ENCODE results near the gene ALG13.
"Not testable (repeated sequence)": the region's sequence is repeated elsewhere in the genome, so short reads cannot be mapped to it uniquely, and the experiment has no call there.

The ALG13 gene

DNA sequence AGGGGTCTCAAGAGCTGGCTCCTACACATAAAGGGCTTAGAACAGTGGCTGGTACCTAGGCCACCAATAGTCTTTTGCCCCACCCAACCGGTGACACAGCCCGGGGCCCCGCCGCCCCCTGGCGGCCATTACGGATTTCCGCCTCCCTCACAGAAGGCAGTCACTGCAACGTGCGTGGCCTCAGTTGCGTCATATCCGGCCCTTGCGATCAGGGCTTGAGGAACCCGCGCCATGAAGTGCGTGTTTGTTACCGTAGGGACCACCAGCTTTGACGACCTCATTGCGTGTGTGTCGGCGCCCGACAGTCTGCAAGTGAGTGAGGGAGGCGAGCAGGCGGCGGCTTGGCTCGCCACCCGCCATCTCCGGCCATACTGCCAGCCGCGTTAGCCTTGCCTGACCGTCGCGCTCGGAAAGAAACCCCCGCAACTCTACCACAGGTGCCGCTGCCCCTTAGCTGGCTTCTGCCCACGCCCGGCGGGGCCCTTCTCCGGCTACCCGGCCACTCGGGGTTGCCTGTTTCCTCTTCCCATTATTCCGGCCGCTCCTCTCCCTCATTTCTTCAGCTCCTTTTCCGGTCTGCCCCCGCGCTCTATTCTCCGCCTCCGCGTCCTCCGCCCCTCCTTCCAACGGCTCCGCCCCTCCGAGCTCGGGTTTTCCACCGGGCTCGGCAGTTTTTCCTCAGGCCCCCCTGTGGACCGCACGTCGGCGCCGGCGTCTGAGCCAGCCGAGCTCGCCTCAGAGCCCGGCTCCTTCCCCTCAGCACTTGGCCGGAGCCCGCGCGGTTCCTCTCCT, at the start of gene ALG13:
ALG13 (plus strand) TSS at position 183 of the 792 bp plus-strand sequence; CDS start at position 232, 49 bp downstream.
- FAIRE-seq: peak; percentile 83

DNA sequence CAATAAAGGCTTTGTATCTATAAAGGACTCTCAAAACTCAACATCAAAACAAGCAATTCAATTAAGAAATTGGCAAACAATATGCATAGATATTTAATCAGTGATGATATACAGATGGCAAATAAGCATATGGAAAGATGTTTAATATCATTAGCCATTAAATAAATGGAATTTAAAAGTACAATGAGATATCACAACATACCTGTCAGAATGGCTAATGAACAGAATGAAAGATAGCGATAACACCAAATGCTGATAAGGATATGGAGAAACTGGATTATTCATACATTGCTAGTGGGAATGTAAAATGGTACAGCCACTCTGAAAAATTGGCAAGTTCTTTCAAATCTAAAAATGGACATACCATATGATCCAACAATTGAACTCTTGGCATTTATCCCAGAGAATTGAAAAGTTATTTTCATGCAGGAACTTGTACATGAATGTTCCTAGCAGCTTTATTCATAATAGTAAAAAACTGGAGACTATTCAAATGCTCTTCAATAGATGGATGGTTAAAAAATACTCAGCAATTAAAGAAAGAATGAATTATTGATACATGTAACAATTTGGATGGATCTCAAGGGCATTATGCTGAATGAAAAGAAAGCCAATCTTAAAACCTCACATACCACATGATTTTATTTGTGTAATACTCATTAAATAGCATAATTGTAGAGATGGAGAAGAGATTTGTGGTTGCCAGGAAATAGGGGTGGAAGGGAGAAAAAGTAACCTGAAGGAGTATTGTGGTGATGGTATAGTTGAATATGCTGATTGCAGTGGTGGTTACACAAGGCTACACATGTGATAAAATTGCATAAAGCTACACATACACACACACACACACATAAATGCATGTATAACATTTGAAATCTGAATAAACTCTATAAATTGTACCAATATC, 45.9 kb upstream of the ALG13 start:
- no peak for FAIRE-seq

DNA sequence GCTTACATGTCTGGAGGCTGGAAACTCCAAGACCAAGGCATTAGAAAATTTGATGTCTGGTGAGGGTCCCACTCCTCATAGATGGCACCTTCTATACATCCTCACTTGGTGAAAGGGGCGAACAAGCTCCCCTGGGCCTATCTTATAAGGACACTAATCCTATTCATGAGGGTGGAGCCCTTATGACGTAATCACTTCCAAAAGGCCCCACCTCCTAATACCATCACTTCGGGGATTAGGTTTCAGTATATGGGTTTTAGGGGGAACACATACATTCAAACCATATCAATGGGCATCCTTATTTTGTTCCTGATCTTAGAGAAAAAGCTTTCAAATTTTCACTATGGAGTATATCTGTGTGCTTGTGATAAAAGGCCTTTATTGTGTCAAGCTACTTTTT, 39.0 kb upstream of the ALG13 start:
- FAIRE-seq: no peak

DNA sequence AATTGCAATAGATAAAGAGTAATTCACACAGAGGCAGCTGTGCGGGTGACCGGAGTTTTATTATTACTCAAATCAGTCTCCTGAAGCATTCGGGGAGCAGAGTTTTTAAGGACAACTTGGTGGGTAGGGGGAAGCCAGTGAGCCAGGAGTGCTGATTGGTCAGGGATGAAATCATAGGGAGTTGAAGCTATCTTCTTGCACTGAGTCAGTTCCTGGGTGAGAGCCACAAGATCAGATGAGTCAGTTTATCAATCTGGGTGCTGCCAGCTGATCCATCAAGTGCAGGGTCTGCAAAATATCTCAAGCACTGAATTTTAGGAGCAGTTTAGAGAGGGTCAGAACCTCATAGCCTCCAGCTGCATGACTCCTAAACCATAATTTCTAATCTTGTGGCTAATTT, 35.8 kb upstream of the ALG13 start:
- not testable (repeated sequence) for FAIRE-seq

DNA sequence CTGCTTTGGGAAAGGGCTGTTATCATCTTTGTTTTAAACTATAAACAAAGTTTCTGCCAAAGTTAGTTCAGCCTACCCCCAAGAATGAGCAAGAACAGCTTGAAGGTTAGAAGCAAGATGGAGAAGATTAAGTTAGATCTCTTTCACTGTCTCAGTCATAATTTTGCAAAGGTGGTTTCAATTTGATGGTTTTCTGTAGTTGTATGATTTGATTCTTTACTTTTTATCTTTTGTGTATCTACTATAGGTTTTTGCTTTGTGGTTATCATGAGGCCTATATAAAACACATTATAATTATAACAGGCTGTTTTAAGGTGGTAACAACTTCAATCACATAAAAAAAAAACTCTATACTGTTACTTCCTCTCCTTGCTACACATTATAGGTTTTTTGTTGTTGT, 35.4 kb upstream of the ALG13 start:
- FAIRE-seq: no peak

DNA sequence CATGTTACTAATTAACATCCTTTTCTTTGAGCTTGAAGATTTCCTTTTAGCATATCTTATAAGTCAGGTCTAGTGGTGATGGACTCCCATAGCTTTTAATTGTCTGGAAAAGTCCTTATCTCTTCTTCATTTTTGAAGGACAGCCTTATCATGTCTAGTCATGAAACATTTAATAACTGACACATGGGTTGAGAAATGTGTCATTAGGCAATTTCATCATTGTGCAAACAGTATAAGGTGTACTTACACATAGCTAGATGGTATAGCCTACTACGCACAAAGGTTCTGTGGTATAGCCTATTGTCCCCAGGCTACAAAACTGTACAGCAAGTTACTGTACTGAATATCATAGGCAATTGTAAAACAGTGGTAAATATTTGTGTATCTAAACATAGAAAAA, 34.5 kb upstream of the ALG13 start:
- no peak for FAIRE-seq

DNA sequence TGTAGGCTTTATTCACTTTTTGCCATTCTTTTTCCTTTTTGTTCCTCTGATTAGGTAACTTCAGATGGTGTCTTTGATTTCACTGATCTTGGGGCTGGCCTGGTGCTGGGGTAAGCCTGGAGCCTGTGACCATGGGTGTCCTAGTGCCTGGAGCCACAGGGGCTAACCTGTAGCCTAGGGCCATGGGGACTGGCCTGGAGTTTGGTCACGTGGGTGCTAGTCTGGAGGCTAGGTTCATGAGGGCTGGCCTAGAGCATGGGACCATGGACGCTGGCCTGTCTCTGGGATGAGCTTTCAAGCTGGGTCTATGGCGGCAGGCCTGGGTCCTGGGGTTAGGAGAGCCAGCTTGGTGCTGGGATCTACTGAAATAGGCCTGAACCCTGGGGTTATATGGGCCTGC, 32.2 kb upstream of the ALG13 start:
- FAIRE-seq: no peak

DNA sequence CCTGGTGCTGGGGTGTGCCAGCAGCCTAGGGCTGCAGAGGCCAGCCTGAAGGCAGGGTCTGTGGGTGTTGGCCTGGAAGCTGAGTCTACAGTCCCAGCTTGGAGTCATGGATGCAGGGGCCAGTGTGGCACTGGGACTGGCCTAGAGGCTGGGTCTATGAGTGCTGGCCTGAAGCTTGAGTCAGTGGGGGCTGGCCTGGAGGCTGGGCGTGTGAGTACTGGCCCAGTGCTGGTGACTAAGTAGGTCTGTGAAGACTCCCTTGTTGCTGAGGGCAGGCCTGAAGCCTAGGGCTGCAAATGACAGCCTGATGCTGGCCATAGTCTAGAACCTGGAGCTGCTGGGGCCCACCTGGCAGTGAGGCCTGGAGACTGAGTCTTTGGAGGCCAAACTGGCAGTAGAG, 31.3 kb upstream of the ALG13 start:
- no peak for FAIRE-seq

DNA sequence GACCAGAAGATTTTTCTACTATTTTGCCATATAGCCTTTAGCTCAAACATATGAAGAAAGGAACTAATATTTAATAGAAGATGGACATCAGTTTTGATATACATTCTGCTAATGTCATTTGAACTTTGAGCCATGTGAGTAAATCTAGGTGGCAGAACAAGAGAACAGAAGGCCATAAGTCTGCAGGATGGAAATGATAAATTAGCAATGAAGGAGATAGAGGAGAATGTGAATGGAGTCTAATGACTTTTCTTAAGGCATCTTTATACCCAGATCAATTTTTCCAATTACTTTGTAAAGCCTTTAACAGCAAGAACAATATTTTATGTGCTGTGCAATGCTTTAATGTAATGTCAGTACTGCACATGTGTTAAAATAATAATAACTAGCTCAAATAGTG, 30.1 kb upstream of the ALG13 start:
- no peak for FAIRE-seq

DNA sequence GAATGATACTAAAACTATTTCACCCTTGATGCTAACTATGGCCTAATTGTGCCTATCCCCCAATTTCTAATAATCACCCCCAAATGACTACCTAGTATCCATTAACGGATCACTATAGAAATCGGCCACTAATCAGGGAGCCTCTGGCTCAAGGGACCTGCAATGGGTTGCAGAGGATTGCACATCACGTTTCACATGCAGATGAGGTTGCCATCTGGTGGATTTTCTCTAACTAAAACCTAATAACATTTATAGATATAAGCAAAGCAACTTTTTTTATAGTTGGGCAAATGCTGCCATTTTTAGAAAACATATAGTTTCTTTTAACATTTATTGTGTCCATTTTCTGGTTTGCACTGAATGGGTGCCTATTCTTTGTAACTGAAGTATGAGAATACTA, 28.3 kb upstream of the ALG13 start:
- FAIRE-seq: no peak

DNA sequence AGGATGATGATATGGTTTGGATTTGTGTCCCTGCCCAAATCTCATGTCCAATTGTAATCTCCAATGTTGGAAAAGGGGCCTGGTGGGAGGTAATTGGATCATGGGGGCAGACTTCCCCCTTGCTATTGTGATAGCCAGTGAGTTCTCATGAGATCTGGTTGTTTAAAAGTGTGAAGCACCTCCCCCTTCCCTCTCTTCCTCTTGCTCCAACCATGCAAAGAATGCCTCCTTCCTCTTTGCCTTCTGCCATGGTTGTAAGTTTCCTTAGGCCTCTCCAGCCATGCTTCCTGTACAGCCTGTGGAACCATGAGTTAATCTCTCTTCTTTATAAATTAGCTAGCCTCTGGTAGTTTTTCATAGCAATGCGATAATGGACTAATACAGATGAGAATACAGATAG, 19.7 kb upstream of the ALG13 start:
- no peak for FAIRE-seq

DNA sequence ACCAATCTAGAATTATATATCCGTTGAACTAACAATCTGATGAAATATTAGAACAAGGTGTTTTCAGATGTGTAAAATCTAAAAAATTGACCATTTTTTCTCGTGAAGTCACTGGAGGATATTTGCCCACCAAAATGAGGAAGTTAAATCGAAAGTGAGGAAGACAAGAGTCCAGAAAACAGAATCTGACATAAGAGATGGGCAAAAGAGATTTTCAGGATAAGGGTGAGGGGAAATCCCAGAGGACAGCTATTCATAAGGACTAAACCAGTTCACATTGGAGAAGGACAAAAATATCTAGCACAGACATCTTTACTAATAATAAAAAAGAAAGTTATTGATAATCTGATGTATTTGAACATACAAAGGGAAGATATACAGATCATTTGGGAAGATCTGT, 18.7 kb upstream of the ALG13 start:
- FAIRE-seq: no peak

DNA sequence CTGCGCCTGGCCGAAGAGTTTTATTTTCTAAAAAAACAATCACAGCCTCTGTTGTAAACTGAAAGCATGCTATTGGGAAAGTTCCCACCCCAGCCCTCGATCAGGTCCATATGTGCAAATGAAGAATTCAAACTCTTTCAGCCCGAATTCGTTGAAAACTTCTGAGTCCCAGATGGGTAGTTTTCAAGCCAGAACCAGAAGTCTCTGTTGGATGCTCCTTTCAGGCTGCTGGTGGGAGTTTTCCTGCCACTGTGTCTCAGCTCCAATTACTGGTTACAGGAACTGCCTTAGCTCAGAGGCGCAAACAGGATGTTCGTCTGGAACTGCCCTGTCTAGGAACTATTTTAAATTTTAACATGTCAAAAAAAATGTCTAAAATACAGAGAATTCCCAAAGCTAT, 9.3 kb upstream of the ALG13 start:
- FAIRE-seq: no peak

DNA sequence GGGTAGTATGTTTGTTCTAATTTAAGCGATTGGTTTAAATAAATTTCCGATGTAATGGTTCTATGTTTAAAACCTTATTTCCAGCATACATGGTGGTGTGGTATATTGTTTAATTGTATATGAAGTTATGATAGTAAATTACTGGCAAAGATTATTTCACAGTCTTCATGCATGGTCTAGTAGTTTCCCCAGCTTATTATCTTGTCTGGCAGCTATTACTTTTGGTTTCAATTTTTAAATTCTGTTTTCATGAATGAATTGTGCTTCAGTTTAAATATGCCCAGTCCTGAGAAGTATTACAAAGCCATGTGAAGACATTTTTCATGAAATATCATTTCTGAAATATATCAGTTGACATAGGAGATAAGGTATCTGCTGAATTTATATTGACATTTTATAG, 6.3 kb downstream of the ALG13 start:
- no peak for FAIRE-seq

DNA sequence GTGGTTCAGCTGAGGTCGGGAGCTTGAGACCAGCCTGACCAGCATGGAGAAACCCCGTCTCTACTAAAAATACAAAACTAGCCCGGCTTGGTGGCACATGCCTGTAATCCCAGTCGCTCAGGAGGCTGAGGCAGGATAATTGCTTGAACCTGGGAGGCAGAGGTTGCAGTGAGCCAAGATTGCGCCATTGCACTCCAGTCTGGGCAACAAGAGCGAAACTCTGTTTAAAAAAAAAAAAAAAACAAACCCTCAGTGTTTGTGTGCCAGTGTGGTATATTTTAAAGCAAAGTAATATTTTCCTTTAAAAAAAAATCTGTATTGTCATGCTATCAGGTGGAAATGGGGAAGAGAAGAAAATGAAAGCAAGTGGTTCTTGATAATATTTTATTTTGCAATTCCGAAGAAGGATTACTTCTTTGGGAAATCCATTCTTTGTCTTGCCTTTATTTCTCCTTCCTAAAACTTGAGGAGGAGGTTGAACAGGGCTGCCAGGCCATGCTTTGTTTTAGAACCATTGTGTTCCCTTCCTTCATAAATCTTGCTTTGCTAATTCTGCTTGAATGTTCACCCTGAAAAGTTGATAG, 14.4 kb downstream of the ALG13 start:
- no peak for FAIRE-seq

DNA sequence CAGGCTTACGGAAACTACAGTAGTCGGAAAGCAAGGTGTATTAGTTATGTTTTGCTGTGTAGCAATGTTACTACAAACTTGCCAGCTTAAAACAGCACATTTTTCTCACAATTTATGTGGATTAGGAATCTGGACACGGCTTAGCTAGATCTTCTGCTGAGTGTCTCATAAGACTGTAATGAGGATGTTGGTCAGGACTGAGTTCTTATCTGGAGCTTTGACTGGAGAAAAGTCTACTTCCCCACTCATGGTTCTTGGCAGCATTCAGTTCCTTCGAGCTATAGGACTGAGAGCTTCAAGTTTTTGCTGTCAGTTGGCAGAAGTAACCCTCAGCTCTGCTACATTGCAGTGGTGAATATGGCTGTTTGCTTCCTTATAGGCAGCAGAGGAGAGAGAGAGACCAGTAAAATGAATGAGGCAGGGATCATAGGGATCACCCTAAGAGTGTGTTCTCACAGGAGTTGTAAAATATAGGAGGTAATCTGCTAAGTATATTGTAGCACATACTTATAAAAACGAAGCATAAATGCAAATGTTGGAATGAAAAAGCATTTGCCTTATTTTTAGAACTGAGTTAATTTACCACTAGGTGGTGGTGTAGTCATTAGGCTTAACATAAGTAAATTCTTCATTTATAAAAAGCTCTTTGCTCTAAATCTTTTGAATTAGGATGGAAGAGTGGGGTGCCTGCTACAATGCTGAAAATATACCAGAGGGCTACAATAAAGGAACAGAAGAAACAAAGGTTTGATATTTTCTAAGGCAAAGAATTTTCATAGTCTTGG, 38.6 kb downstream of the ALG13 start:
- FAIRE-seq: peak; percentile 78

DNA sequence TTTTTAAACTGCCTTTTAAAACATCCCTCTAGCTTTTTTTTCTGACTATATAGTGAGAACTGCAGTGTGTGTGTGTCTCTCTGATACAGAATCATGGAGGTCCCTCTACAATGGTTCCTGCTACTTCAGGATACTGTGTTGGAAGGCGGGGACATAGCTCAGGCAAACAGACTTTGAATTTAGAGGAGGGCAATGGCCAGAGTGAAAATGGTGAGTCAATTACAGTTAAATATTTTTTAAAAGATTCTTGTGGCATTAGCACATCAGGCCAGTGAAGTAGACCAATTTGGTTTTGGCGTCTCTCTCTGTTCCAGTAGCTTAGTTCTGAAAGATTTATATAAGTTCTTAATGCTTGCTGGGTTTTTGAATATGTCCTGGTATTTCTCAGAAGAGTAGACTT, 47.1 kb downstream of the ALG13 start:
- no peak for FAIRE-seq

DNA sequence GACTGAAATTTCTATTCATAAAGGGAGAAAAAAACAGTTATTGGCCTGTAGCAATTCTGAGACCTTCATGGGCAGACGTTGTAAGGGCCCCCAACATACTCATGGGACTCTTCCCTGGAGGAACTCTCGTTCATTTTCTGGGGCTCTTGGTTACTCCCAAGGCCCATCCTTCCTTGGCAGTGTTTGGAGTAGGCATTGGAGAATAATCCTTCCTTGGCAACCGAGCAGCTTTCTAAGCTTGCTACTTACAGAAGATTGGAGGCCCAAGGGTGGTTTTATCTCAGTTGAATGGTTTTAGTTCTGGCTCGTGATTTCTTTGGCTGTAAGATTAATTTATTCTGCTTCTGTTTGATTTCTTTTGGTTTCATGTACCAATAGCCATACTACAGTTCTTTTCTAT, 50.4 kb downstream of the ALG13 start:
- no peak for FAIRE-seq

DNA sequence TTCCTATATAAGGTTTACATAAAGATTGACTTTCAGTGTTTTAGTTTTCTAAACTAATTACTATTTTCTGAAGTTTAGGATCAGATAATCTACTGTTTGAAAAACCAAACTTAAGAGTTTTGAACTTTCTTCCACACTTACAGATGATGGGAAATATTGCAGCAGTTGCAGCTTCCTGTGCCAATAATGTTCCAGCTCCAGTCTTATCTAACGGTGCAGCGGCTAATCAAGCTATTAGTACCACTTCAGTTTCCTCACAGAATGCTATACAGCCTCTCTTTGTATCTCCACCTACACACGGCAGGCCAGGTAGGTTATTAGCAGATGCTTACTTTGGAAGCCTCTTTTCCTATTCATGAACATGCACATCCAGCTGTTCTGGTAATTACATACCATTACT, 55.6 kb downstream of the ALG13 start:
- no peak for FAIRE-seq

DNA sequence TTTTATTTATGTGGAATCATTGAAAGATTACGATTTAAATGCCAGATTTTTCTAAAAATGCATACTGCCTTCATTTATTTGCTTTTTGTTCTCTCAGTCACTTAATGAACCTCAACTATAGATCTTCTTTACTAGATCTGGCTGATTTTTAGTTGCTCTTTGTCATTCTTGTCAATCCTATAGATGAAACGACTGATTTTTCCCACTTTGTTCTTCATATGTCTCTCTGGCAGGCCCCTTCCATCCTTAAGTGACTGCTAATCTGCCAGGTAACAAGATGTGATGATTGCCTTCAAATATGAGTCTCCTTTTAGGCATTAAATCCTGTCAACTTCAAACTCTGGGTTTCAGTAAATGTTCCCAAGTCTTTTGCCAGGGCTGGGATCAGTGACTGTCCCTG, 61.0 kb downstream of the ALG13 start:
- FAIRE-seq: no peak

DNA sequence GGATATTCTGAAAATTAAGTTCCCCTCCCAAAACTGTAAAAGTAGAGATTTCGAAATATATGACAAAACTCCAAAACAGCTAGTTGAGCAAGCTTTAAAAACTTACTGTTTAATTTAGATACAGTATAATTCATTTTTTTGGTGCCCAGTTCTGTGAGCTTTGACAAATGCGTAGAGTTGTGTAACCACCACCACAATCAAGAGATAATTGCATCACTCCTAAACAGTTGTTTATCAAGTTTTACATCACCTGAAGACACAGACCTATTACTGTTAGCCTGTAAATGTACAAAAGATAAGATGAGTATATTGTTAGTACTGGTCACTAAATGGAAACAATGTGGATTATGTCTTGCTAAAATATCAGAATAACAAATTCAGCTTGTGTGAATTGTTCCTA, 62.3 kb downstream of the ALG13 start:
- FAIRE-seq: no peak

DNA sequence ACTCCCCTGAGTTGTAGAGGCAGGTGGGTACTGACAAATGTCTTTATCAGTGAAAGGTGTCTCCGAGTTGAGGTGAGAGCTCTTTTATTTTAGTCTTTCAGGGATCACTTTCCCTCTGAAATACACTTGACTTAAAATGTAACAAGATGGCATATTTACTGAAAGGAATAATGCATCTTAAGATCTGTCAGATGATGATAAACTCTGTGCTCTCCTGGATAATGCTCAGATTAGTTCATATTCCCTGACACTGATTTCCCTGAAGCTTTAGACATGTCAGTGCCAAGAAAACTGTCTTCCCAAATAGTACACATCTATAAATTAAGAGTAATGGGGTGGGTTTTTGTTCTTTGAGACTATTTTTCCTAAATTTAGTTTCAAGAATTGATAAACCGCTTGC, 75.5 kb downstream of the ALG13 start:
- no peak for FAIRE-seq

DNA sequence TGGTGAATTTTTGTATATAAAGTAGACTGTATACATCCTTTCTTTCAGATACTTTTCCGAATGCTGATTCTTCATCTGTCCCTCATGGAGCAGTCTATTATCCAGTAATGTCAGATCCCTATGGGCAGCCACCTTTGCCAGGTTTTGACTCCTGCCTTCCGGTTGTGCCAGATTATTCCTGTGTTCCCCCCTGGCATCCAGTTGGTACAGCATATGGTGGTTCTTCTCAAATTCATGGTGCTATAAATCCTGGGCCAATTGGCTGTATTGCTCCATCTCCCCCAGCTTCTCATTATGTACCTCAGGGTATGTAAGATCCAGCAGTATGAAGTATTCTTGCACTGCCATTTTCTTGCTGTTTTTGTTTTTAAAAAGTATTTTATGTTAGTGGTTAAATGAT, 78.7 kb downstream of the ALG13 start:
- no peak for FAIRE-seq
